Effector memory CD8-positive, alpha-beta T cell (primary cell): Measurements from ENCODE around the gene TMEM212.
"Not testable (repeated sequence)": the region's sequence is repeated elsewhere in the genome, so short reads cannot be mapped to it uniquely, and the experiment has no call there.

Experiments used
- ATAC-seq: fragments of 150-1000 bp; cut with Tn5 transposase; replicated peaks from 2 replicates; pipeline ENCODE4 v1.10.0; 2021; ENCODE audit warnings: mild to moderate bottlenecking, moderate library complexity
- DNase-seq, 3 experiments: peaks; one replicate each; pipeline ENCODE4 v3.0.0; 2021
- H3K27ac Mint-ChIP-seq, 2 donors: one replicate each; pipeline ENCODE4 v1.8.0; 2022; ENCODE audit warnings: mild to moderate bottlenecking in 2 of 2, mixed read lengths in 2 of 2, moderate library complexity in 2 of 2
- H3K27me3 Mint-ChIP-seq, 2 donors: one replicate each; pipeline ENCODE4 v1.8.0; 2022; ENCODE audit warnings: mixed read lengths in 2 of 2
- H3K36me3 Mint-ChIP-seq: one replicate; pipeline ENCODE4 v1.8.0; 2022; ENCODE audit warnings: mild to moderate bottlenecking, moderate library complexity, mixed read lengths; ENCODE audit not compliant: insufficient read depth
- H3K4me1 Mint-ChIP-seq, 2 donors: one replicate each; pipeline ENCODE4 v1.8.0; 2022; ENCODE audit warnings: low read depth in 2 of 2, mixed read lengths in 2 of 2
- H3K4me3 Mint-ChIP-seq, 2 donors: one replicate each; pipeline ENCODE4 v1.8.0; 2022; ENCODE audit warnings: mild to moderate bottlenecking in 2 of 2, mixed read lengths in 2 of 2, moderate library complexity in 2 of 2
- H3K9me3 Mint-ChIP-seq, 2 donors: one replicate each; pipeline ENCODE4 v1.8.0; 2022; ENCODE audit warnings: mixed read lengths in 2 of 2

Gene TMEM212

GRCh38 chr3:171845481-171846284 is 2.5 kb downstream of the TMEM212 start:
- no peaks in the 10 kb centered on the region for H3K9me3 Mint-ChIP-seq
- H3K27ac Mint-ChIP-seq, result no peak overlapping the region
- no peaks in the 10 kb centered on the region for H3K36me3 Mint-ChIP-seq
- no peak for ATAC-seq
- H3K4me1 Mint-ChIP-seq, result no peaks in the 10 kb centered on the region
- DNase-seq, result no peak
- peaks cover under 1 to 19% of the 10 kb centered on the region in 2 donors for H3K27me3 Mint-ChIP-seq
- no peak overlapping the region for H3K4me3 Mint-ChIP-seq

DNA sequence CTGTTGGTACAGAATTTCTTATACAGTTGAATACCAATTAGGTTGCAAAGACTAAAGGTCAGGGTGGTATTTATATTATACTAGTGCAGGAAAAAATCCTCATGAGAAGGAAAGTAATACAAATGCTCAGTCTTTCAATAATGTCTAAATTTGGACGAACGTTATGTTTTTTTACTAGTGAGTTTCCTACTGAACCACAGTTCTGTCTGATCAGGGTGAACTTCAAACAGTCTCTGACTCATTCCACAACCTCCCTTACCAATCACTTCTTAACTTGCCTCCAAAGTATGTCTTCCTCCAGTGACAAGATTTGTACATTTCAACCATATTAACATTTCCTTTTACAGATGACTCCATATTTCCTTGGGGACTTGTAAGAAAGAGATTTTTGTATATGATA is 3.4 kb downstream of the TMEM212 start:
- ATAC-seq (no peak), DNase-seq (no peak)
- H3K4me3 Mint-ChIP-seq, result no peak overlapping the region
- peaks cover 8 to 15% of the 10 kb centered on the region in 2 donors for H3K27me3 Mint-ChIP-seq
- H3K27ac Mint-ChIP-seq, result no peak overlapping the region
- H3K9me3 Mint-ChIP-seq, result no peaks in the 10 kb centered on the region
- H3K4me1 Mint-ChIP-seq, result no peaks in the 10 kb centered on the region
- no peaks in the 10 kb centered on the region for H3K36me3 Mint-ChIP-seq

DNA sequence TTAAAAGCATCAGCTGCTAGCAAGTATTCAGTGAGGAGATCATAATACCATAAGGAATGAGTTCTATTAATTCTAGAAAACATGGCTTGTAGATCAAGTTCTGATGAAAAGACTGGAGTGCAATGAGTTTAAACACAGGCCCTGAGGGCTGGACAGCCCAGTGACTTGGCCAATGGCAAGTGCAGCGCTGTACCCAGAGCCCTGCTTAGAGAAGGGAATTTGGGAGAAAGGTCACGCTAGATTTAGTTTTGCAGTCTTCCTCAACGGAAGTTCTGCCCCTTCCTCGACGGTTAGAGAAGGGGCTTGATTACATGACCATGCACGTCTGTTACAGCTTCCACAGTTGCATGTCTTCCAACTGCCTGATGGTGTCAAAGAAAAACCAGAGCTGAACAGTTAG is 4.0 kb downstream of the TMEM212 start:
- Mint-ChIP-seq H3K4me3 (no peak overlapping the region), H3K9me3 (no peaks in the 10 kb centered on the region), H3K36me3 (no peaks in the 10 kb centered on the region), H3K4me1 (no peaks in the 10 kb centered on the region), H3K27me3 (peaks cover 8 to 15% of the 10 kb centered on the region in 2 donors), H3K27ac (no peak overlapping the region)
- no peak for ATAC-seq
- no peak for DNase-seq

DNA sequence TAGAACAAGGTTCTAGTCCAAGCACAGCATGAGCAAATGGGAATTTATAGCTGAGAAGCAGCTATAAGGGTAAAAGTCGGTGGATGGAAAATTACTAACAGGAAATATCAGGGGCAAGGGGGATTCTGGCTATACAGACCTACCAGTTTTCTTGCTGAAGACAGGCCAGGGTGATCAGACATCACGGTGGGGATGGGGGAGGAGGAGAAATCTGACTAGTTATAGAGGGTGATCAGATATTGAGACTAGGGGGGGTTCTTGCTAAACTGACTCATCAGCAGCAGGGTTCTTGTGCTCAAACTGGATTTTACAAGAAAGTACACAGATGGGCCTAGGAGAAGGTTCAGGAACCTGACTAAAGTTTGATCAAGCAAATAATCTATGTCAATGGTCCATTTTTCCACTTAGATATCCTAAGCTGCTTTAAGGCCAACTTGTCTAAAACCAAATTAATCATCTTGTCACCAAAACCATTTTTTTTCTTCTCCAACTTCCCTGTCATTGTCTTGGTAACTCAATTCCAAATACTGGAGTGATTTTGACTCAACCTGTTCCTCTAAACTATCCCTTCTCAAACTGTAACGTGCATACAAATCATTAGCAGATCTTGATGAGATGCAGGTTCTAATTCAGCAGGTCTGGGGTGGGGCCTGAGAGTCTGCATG is 4.6 kb downstream of the TMEM212 start:
- Mint-ChIP-seq H3K4me3 (no peak overlapping the region), H3K27ac (no peak overlapping the region)
- ATAC-seq, result no peak

DNA sequence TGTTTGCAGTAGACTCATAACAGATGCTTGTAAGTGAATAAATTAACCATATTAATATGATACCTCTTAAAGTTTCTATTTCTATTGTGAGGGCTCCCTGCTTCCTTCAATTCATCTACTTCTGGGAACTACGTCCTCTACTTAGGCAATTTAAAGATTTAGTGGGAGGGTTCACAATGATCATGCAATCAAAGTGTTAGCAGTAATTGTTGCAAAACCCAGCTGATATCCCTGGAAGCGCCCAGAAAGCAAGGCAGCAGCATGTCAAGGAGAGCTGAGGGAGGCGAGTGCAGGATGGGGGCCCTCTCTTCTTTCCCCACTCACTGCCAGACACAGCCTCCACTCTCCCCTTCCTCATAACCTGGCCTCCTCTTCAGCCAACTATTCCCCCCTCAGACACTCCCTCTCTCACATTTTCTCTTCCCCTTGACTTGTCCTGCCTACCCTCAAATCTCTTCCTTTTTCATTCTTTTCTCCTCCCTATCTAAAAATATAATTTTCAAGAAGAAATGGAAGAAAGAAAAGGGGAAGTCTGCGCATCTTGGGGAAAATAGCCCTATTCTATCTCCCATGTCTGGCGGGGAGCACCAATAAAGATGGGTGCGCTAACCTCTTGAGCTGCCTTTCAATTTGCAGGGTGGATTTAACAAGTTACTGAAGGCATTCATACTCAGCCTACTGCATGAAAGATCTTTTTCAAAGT is 6.6 kb downstream of the TMEM212 start:
- H3K27ac Mint-ChIP-seq, result no peak overlapping the region

More for the DNA sequence above, 4.6 kb downstream of the TMEM212 start:
- DNase-seq, result no peak
- no peaks in the 10 kb centered on the region for H3K4me1 Mint-ChIP-seq
- no peaks in the 10 kb centered on the region for H3K9me3 Mint-ChIP-seq
- peaks cover 14 to 15% of the 10 kb centered on the region in 2 donors for H3K27me3 Mint-ChIP-seq
- H3K36me3 Mint-ChIP-seq, result no peaks in the 10 kb centered on the region

GRCh38 chr3:171850320-171850959 is 7.3 kb downstream of the TMEM212 start:
- ATAC-seq, result no peak

More for the DNA sequence above, 6.6 kb downstream of the TMEM212 start:
- Mint-ChIP-seq H3K36me3 (no peaks in the 10 kb centered on the region), H3K9me3 (peaks cover 0 to 3% of the 10 kb centered on the region in 2 donors), H3K4me1 (no peaks in the 10 kb centered on the region), H3K27me3 (peaks cover 15 to 18% of the 10 kb centered on the region in 2 donors), H3K4me3 (no peak overlapping the region)
- no peak for ATAC-seq
- DNase-seq, result no peak

DNA sequence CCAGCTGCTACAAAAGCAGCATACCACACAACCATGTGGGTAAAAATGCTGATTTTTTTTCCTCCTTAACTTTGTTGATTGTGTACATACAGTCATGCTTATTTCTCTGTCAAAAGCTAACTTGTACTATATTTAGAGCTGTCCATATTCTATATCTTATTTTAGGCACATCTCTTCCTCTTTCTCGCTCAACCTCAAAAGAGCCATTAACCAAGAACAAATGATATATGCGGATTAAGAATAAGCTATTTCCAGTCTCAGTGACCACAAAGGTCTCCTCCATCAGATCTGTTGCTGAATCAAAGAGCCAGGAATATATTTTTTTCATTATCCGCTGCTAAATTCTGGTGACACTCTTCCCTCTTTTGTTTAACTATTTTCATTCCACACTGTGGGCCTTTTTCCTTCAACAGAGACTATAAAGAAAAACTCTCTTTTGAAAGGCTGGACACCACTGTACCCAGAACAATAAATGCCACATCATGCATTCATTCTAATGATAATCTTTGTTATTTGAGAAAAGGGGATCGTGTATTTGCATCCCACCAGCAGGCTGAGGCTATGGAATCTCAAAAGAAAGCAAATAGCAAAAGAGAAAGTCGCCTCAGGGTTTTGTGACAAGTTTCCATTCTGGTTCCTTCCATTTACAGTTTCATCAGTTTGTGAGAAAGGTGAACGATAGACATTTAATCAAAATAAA is 8.0 kb downstream of the TMEM212 start:
- Mint-ChIP-seq H3K4me3 (no peak overlapping the region), H3K27me3 (peaks cover 15 to 18% of the 10 kb centered on the region in 2 donors), H3K9me3 (peaks cover 0 to 3% of the 10 kb centered on the region in 2 donors), H3K27ac (no peak overlapping the region), H3K36me3 (no peaks in the 10 kb centered on the region), H3K4me1 (no peaks in the 10 kb centered on the region)
- ATAC-seq (no peak), DNase-seq (no peak)

More at GRCh38 chr3:171850320-171850959, 7.3 kb downstream of the TMEM212 start:
- DNase-seq, result no peak
- no peak overlapping the region for H3K27ac Mint-ChIP-seq
- no peaks in the 10 kb centered on the region for H3K4me1 Mint-ChIP-seq
- no peak overlapping the region for H3K4me3 Mint-ChIP-seq
- H3K27me3 Mint-ChIP-seq, result peaks cover 15 to 18% of the 10 kb centered on the region in 2 donors
- H3K9me3 Mint-ChIP-seq, result peaks cover 0 to 3% of the 10 kb centered on the region in 2 donors
- H3K36me3 Mint-ChIP-seq, result no peaks in the 10 kb centered on the region

GRCh38 chr3:171851660-171852058 is 8.5 kb downstream of the TMEM212 start:
- no peak overlapping the region for H3K27ac Mint-ChIP-seq
- peaks cover 15 to 18% of the 10 kb centered on the region in 2 donors for H3K27me3 Mint-ChIP-seq
- H3K4me3 Mint-ChIP-seq, result no peak overlapping the region
- H3K9me3 Mint-ChIP-seq, result peaks cover 0 to 3% of the 10 kb centered on the region in 2 donors
- H3K36me3 Mint-ChIP-seq, result no peaks in the 10 kb centered on the region
- DNase-seq, result no peak
- H3K4me1 Mint-ChIP-seq, result no peaks in the 10 kb centered on the region
- ATAC-seq, result no peak

DNA sequence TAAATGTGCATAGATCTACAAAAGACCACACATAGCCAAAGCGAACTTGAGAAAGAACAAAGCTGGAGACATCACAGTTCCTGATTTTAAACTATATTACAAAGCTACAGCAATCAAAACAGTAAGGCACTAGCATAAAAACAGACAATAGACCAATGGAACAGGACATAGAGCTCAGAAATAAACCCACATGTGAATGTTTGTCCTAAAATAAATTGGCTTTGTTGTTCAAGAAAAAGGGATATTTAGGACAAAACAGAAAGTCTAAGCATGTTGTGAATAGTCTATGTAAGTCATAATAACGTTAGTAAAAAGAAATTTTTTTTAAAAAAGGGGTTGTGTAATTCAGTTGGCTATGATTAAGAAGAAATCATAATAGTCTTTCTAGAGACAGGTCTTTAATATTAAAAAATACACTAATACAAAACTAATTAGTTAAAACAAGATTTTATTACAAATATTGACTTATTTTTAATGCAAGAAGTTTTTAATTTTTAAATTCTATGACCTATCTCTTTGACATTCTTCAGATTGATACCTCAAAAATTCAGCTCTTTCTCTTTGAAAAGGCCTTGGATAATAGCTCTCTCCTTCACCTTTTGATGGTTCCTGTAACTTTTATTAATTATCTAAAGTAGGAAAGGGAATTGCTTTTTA is 11.6 kb downstream of the TMEM212 start:
- peaks cover 19 to 27% of the 10 kb centered on the region in 2 donors for H3K27me3 Mint-ChIP-seq

DNA sequence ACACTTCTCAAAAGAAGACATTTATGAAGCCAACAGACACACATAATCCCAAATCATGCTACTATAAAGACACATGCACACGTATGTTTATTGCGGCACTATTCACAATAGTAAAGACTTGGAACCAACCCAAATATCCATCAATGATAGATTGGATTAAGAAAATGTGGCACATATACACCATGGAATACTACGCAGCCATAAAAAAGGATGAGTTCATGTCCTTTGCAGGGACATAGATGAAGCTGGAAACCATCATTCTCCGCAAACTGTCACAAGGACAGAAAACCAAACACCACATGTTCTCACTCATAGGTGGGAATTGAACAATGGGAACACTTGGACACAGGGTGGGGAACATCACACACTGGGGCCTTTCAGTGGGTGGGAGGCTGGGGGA is 15.6 kb downstream of the TMEM212 start:
- not testable (repeated sequence) for DNase-seq, H3K4me3 Mint-ChIP-seq, ATAC-seq, H3K9me3 Mint-ChIP-seq, H3K36me3 Mint-ChIP-seq, H3K27ac Mint-ChIP-seq, H3K4me1 Mint-ChIP-seq
- peaks cover 9 to 14% of the 10 kb centered on the region in 2 donors for H3K27me3 Mint-ChIP-seq

More for the DNA sequence above, 11.6 kb downstream of the TMEM212 start:
- Mint-ChIP-seq H3K4me3 (no peak overlapping the region), H3K9me3 (peaks cover 0 to 3% of the 10 kb centered on the region in 2 donors), H3K4me1 (no peaks in the 10 kb centered on the region), H3K27ac (no peak overlapping the region), H3K36me3 (no peaks in the 10 kb centered on the region)
- ATAC-seq, result no peak
- no peak for DNase-seq

DNA sequence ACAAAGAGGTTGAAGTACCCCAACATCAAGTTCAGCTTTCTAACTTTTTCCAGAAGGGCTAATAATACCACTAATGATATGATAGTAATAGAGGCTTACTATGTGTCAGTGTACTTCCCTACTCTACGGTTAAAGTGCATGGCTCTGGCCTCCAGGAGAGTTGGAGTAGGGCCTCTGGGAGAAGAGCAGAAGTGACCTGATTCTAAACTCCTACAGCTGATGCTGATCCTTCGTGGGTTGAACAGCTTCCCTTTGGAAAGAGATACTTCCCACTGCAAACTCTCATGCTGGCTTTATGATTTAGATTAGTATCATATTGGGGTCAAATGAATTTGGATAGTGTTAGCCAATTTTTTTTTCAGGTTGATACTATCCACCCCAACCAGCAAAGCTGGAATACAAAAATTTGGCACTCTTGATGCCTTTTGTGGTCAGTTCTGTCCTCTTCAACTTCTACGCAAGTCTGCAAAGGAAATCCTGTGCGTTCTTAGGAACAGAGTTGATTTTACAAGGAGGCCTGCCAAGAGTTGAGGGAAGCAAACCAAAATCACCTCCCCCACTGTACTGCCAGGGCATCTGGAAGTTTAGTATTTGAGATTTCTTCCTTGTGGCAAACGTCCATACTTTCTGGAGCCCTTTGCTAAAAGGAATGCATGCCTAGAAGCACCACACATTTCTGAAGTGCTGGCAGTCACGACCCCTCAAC is 17.8 kb downstream of the TMEM212 start:
- Mint-ChIP-seq H3K4me3 (no peak overlapping the region), H3K27ac (no peak overlapping the region), H3K9me3 (no peaks in the 10 kb centered on the region), H3K36me3 (no peaks in the 10 kb centered on the region), H3K4me1 (peaks cover 3 to 5% of the 10 kb centered on the region in 2 donors), H3K27me3 (peaks cover 9 to 14% of the 10 kb centered on the region in 2 donors)
- ATAC-seq (no peak), DNase-seq (no peak)

DNA sequence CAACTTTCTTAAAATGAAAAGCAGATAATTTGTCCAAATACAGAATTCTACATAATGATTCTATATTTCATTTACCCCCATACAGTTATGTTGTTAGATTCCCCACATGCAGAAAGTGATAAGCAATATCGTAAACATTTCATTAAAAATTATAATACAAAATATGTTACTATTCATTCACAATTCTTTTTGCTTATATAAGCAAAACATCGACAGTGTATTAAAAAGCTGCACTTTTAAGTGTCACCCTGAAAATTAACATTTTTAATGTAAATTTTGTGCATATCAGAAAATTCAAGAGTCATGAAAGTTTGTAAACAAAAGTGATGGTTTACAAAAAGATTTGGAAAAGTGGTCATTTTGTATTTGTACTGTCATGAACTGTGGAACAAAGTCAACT is 19.2 kb downstream of the TMEM212 start:
- Mint-ChIP-seq H3K36me3 (no peaks in the 10 kb centered on the region), H3K27me3 (peaks cover 4 to 10% of the 10 kb centered on the region in 2 donors), H3K27ac (no peak overlapping the region), H3K9me3 (no peaks in the 10 kb centered on the region), H3K4me3 (no peak overlapping the region), H3K4me1 (peaks cover 3 to 5% of the 10 kb centered on the region in 2 donors)
- no peak for DNase-seq
- ATAC-seq, result no peak
